ENCODE results near the gene PCBP3. TPM values are rescaled to one million over a fixed set of nuclear protein-coding genes. Genes with fewer than 3 reads are reported as not detected.

The PCBP3 gene
- total RNA-seq, 2 experiments from 2014 or later: 3.4 to 3.8 TPM

DNA sequence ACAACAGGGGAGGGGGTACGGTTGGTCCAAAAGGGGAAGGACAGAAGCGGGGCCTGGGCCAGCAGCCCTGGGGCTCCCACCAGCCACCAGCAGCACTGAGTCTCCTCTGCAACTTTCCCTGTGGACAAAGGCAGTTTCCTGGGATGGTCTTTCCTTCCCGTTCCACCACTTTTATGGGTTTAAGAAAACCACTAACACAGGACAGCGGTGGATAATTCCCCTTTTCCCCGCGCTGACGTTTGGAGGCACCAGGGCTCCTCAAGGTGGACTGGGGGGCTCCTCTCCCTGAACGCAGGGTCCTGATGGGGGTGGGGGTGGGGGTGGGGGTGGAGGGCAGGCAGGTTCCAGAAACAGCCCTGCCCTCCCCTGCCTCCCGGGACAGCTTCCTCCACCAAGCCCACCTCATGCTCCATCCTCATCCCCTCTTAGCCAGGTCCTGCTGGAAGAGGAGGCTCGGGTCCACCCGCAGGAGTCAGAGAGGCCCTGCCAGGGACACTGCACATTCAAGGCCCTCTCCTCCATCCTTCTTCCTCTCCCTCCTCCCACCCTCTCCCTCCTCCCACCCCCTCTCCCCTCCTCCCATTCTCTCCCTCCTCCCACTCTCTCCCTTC lies 333.3 kb downstream of the PCBP3 start:
- Mint-ChIP-seq H3K4me1 (ENCODE audit: low read depth) (peaks cover 15% of the 10 kb centered on the region), H3K9me3 (no peaks in the 10 kb centered on the region), H3K27me3 (peaks cover 25% of the 10 kb centered on the region), H3K27ac (no peak overlapping the region), H3K4me3 (no peak overlapping the region), H3K36me3 (ENCODE audit: low read depth) (no peaks in the 10 kb centered on the region)
- ChIA-PET CTCF (no interaction called here), POLR2A (no interaction called here)
- TF ChIP-seq, protein P1, sequence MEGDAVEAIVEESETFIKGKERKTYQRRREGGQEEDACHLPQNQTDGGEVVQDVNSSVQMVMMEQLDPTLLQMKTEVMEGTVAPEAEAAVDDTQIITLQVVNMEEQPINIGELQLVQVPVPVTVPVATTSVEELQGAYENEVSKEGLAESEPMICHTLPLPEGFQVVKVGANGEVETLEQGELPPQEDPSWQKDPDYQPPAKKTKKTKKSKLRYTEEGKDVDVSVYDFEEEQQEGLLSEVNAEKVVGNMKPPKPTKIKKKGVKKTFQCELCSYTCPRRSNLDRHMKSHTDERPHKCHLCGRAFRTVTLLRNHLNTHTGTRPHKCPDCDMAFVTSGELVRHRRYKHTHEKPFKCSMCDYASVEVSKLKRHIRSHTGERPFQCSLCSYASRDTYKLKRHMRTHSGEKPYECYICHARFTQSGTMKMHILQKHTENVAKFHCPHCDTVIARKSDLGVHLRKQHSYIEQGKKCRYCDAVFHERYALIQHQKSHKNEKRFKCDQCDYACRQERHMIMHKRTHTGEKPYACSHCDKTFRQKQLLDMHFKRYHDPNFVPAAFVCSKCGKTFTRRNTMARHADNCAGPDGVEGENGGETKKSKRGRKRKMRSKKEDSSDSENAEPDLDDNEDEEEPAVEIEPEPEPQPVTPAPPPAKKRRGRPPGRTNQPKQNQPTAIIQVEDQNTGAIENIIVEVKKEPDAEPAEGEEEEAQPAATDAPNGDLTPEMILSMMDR (IDR thresholded peaks at IDR 0.05): no peak
- ATAC-seq (ENCODE audit: poor library complexity) (no peak), DNase-seq (peak in 1 of 14 experiments; percentile 17)
- intact Hi-C loops (cut with DNase I, micrococcal nuclease): loop anchor here in 1 of 2 experiments (10.0 kb wide), 2 partner anchors 118 to 308 kb away; partner anchors contain the start of genes COL6A2, MCM3AP and YBEY
- Histone ChIP-seq H3K27me3 (ENCODE audit: control insufficient read depth in 1 of 2, insufficient read depth in 2 of 2, low read length in 2 of 2) (peaks cover 34 to 36% of the 10 kb centered on the region in 2 experiments), H3K36me3 (ENCODE audit: insufficient read depth, low read length) (no peaks in the 10 kb centered on the region), H3K4me3 (ENCODE audit: low read length) (no peak overlapping the region), H3K4me1 (ENCODE audit: insufficient read depth, low read length) (peaks cover 56% of the 10 kb centered on the region), H3K9me3 (ENCODE audit: control insufficient read depth in 1 of 2, insufficient read depth in 1 of 2, low read length in 2 of 2) (peaks cover 0 to 13% of the 10 kb centered on the region in 2 experiments), H3K27ac (ENCODE audit: low read depth in 1 of 2, low read length in 2 of 2) (no peak overlapping the region)

DNA sequence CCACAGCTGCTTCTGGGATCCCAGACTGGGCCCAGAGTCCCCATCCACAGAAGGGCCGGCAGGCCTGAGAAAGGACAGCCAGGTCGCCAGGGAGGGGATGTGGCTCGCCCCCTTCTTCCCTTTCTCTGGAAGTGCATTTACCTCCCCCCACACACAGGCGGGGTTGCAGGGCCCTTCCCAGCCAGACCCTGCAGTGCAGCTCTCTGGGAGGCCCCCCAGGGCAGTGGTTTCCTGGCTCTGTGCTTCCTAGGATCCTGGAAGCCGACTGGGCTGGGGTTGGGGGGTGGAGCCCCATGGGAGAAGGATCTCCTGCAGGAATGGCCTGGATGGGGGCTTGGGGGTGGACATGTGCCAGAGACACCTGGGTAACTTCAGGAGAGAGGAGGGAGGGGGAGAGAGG lies 333.9 kb downstream of the PCBP3 start:
- CTCF ChIA-PET: no interaction called here
- H3K27me3 Mint-ChIP-seq: peaks cover 25% of the 10 kb centered on the region
- peaks cover 30 to 32% of the 10 kb centered on the region in 2 experiments for H3K27me3 ChIP-seq (ENCODE audit: control insufficient read depth in 1 of 2, insufficient read depth in 2 of 2, low read length in 2 of 2)
- TF ChIP-seq, protein P1 (IDR thresholded peaks at IDR 0.05): no peak
- peak in 1 of 14 experiments; percentile 18 for DNase-seq
- H3K9me3 ChIP-seq (ENCODE audit: control insufficient read depth in 1 of 2, insufficient read depth in 1 of 2, low read length in 2 of 2): peaks cover 0 to 7% of the 10 kb centered on the region in 2 experiments
- POLR2A ChIA-PET: no interaction called here
- intact Hi-C loops (cut with DNase I, micrococcal nuclease): loop anchor here in 1 of 2 experiments (10.0 kb wide), 2 partner anchors 117 to 307 kb away; partner anchors contain the start of genes COL6A2, MCM3AP and YBEY
- no peak overlapping the region for H3K27ac Mint-ChIP-seq
- H3K4me1 Mint-ChIP-seq (ENCODE audit: low read depth): peaks cover 15% of the 10 kb centered on the region
- H3K9me3 Mint-ChIP-seq: no peaks in the 10 kb centered on the region
- no peak overlapping the region for H3K4me3 ChIP-seq (ENCODE audit: low read length)
- peaks cover 57% of the 10 kb centered on the region for H3K4me1 ChIP-seq (ENCODE audit: insufficient read depth, low read length)
- H3K36me3 Mint-ChIP-seq (ENCODE audit: low read depth): no peaks in the 10 kb centered on the region
- no peak for ATAC-seq (ENCODE audit: poor library complexity)
- H3K4me3 Mint-ChIP-seq: no peak overlapping the region
- H3K36me3 ChIP-seq (ENCODE audit: insufficient read depth, low read length): no peaks in the 10 kb centered on the region
- H3K27ac ChIP-seq (ENCODE audit: low read depth in 1 of 2, low read length in 2 of 2): no peak overlapping the region

DNA sequence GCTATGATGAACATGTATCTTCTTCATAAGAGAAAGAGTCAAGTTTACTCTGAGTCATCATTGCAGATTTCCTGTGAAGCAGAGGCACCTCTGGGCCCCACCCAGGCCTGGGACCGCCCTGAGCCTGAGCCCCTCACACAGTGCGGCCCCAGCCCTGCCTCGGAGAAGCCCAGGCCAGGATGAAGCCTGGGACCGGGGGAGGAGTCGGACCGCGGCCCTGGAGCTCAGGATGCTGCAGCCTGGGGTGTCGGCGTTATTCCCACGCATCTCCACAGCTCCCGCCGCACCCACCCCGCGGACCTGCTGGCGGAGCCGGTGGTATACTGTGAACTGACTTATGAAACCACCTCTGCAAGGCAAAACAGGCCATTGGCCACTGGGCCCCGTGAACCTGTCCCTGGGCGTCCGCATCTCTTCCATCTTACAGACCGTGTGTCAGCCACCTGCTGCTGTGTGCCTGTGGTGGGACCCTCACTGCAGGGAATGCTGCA lies 335.7 kb downstream of the PCBP3 start:
- Histone ChIP-seq H3K4me1 (ENCODE audit: insufficient read depth, low read length) (peaks cover 44% of the 10 kb centered on the region), H3K36me3 (ENCODE audit: insufficient read depth, low read length) (no peaks in the 10 kb centered on the region), H3K9me3 (ENCODE audit: control insufficient read depth in 1 of 2, insufficient read depth in 1 of 2, low read length in 2 of 2) (peaks cover 0 to 5% of the 10 kb centered on the region in 2 experiments), H3K27ac (ENCODE audit: low read depth in 1 of 2, low read length in 2 of 2) (no peak overlapping the region), H3K27me3 (ENCODE audit: control insufficient read depth in 1 of 2, insufficient read depth in 2 of 2, low read length in 2 of 2) (peaks cover 17% of the 10 kb centered on the region in 2 experiments), H3K4me3 (ENCODE audit: low read length) (no peak overlapping the region)
- no peaks in the 10 kb centered on the region for H3K9me3 Mint-ChIP-seq
- TF ChIP-seq, protein P1 (IDR thresholded peaks at IDR 0.05): no peak
- no peaks in the 10 kb centered on the region for H3K36me3 Mint-ChIP-seq (ENCODE audit: low read depth)
- no peak overlapping the region for H3K4me3 Mint-ChIP-seq
- CTCF ChIA-PET: no interaction called here
- intact Hi-C loops (cut with DNase I, micrococcal nuclease): loop anchor here in 1 of 2 experiments (10.0 kb wide), 2 partner anchors 116 to 306 kb away; partner anchors contain the start of genes COL6A2, MCM3AP and YBEY
- POLR2A ChIA-PET: no interaction called here
- ATAC-seq (ENCODE audit: poor library complexity): no peak
- no peak overlapping the region for H3K27ac Mint-ChIP-seq
- DNase-seq: peak in 1 of 14 experiments; percentile 24
- H3K4me1 Mint-ChIP-seq (ENCODE audit: low read depth): peaks cover 6% of the 10 kb centered on the region
- H3K27me3 Mint-ChIP-seq: peaks cover 20% of the 10 kb centered on the region

Measured in CD4-positive, alpha-beta T cell (primary cell).